Activated CD4-positive, alpha-beta T cell treated with anti-CD3 and anti-CD28 coated beads, Interleukin-2, amount 50 U/mL, for 24 hours (primary cell): ENCODE data around the gene ADIRF.

Experiments
- DNase-seq, 2 donors: peaks; one replicate each; pipeline ENCODE4 v3.0.0-alpha.2; 2020; ENCODE audit warnings: low read depth in 1 of 2, low spot score in 1 of 2

Gene ADIRF

DNA sequence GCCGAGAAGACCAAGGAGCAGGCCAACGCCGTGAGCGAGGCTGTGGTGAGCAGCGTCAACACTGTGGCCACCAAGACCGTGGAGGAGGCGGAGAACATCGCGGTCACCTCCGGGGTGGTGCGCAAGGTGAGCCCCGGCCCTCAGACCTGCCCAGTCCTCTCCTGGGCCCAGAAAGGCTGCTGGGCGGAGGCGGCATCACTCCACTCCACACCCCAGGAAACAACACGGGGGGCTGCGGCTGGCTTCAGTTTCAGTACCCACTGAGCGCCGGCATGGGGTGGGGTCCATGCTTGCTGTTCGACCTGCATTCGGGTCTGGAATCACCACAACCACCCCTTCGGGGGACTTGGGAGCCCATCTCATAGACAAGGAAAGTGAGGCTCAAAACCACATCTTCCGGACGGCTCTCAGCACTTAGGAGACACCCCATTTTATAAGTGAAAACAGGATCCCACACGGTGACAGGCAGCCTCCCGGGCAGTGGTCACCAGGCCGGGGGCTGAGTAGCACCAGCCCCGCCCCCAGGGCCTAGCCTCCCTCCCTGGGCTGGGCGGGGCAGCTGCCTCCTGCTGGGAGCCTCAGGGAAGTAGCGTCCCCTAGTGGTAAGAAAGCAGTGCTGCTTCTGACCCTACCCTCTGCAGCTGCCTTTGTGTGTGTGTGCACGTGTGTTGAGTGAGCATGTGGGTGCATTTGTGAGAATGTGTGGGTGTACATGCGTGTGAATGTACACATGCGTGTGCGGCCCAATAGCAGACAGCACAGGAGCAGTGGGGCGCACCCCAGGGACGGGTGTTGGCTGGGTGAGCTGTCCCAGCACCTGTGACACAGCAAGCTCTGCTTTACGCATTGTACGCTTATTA is 8.0 kb upstream of the ADIRF start:
- no peak for DNase-seq

DNA sequence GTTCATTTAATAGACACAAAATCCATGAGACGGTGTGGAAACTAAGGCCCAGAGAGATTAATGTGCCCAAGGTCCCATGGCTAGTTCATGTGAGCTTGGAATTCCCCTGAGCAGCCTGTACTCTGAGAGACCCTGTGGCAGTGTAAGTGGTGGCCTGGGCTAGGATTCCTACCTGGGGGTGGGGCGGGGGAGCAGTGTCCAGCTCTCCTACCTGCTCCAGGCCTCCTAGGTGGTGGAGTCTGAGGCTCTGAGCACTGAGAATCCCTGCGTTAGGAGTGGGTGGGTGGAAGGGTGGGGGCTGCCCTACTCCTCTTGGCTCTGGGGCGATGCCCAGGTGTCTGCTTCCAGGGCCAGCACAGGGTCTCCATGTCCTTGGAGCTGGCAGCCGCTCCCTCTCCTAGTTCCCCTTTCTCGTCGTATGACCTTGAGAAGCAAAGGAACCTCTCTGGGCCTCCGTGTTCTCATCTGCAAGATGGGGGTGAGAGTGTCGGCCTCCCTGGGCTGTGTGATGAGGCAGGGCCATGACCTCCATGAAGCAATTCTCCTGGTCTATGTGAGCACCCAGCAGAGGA is 7.3 kb upstream of the ADIRF start:
- DNase-seq, result no peak

DNA sequence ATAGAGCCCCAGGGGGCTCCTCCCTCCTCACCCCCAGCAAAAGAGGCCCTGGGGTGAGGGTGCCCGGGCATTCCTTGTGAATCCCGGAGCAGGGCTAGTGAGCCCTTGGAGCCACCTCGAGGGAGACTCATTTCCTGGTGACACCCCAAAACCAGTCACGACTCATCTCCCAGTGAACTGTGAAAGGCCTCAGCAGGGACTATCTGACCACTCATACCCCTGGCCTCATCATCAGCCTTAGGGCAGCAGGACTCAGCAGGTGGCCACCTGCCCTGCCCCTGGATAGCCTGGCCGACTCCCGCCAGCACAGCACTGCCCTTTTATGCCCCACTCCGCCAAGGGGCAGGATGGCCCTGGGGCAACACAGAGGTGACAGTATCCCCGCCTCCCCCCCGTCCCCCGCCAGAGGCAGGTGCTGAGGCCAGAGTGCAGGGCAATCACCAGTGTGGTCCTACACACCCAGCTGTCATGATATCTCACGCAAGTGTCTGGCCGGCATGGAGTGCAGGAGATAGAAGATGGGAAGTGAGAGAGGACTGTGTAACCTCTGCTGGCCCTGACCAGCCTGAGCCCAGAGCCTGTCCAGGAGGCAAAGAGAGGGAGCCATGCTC is 6.7 kb upstream of the ADIRF start:
- no peak for DNase-seq

DNA sequence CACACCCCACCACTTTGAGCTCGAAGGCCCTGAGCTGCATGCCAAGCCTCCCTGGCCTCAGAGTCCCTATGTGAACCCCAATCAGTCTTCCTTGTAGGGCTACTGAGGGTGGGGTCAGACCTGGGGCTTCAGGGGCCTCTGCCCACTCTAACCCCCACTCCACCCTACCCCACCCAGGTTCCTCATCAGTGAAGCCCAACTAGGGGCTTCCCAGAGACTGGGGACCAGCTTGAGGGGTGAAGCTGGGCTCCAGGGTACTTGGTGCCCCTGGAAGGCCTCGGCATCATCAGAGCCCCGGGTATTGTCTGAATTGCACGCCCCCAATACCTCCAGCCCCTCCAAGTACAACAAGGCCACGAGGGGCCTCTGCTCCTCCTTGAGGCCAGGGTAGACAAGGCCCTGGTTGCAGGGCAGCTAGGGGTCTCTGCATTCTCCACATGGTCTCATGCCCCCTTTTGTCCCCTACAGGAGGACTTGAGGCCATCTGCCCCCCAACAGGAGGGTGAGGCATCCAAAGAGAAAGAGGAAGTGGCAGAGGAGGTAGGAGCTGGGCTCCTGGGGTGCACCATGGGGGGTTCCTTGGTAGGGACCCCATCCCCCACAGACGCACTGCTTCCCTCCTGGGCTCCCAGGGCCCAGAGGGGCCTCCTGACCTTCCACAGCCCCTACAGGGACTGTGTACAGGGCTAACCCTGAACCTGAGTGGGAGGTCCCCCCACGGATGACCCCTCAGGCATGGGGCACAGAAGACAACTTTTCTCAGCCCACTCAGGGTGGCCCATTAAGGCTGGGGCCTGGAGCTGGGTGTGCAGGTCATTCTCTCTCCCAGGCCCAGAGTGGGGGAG is 5.9 kb upstream of the ADIRF start:
- DNase-seq, result no peak

DNA sequence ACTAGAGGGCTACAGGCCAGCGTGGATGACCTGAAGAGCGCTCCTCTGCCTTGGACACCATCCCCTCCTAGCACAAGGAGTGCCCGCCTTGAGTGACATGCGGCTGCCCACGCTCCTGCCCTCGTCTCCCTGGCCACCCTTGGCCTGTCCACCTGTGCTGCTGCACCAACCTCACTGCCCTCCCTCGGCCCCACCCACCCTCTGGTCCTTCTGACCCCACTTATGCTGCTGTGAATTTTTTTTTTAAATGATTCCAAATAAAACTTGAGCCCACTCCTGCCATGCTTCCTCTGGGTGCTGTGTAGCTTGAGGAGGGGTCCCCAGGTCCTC is 5.3 kb upstream of the ADIRF start:
- DNase-seq, result no peak

DNA sequence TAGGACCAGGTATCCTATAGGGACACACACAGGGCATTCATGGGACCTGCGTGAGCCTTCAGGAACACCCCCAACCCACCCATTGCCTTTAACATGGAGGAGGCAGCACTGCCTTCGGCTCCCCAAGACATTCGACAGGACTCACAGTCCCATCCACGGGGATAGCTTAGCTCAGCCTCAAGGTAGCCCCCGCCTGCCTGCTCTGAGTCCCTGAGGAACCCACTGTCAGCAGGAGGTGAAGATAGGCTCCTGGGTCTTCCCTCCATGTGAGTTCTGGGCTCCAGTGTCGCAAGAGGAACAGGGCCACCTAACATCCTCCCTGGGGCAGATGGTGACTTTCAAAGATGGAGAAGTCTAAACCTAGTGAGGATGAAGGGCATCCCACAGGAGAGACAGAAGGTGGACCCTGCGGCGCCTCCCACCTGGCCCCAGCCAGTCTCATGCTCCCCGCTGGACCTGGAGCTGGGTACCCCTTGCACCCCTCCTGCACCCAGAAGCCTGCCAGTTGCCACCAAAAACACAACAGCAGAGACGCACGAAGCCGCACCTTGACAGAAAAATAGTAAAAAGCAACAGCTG is 4.9 kb upstream of the ADIRF start:
- no peak for DNase-seq

DNA sequence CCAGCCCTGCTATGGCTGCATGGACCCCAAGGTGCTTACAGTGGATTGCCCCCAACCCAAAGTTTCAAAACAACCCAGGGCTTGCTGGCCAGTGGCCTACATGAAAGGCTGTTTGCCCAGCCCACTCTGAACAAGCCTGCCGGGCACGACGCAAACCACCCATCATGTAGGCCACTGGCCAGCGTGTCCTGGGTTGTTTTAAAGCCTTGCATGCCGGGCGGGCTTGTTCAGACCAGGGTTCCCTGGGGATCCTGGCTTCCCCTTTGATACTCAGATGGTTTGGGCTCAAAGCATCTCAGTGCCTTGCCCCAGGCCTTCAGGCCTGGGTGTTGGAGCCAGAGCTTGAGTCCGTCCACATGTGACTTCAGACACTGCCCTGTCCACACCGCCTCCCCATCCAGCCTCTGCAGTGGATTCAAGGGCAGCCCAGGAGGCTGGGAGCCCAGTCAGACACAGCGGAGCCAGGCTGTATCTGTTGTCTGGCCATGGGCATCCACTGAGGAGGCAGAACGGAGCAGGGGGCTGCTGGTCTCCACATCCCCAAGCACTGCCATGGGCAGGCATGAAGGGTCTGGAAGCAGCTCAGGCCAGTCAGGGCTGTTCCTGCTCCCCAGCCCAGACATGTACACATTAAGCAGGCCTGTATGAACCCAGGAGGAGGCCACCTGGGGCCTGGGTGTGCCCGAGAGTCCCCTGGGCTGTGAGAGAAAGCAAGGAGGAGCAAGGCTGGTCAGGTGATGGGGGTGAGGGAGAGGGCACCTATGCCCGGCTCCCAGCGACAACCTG is 4.0 kb upstream of the ADIRF start:
- DNase-seq, result no peak

DNA sequence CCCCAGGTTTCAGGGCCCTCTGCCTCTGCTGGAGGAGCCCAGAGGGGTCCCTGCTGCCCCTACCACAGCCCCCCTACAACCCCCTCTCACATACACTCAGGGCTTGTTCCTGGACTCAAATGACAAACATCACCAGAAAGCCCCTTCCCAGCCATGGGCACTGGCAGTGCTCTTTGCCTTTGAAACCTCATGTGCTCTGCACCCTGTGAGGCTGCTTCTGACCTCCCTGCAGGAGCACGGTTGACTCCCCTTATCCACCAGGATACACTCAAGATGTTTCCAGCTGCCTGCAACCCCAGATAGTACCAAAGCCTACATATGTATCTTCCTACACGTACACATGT is 3.5 kb upstream of the ADIRF start:
- DNase-seq, result no peak

DNA sequence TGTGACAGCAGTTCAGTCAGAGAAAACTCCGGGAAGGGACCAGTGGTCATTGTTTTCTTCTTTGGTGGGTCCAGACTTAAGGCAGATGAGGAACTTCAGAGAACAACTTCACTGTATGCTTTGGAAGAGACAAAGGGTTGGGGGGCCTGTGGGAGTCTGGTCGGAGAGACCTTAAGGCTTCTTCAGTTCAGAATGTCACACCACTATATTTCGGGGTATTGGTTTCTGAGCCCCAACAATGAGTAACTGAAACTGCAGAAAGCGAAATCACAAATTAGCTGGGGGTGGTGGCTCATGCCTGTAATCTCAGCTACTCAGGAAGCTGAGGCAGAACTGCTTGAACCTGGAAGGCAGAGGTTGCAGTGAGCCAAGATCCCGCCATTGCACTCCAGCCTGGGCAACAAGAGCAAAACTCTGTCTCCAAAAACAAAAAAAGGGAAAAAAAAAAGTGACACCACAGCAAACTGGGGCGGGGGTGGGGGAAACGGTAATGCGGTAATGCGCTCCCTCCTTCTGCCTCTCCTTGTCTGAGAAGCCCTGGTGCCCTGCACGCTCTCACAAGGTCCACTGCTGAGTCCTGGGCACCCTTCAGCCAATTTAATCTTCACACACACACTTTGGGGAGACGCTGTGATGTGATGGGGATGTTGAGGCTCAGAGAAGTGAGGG is 2.2 kb upstream of the ADIRF start:
- DNase-seq, result no peak

DNA sequence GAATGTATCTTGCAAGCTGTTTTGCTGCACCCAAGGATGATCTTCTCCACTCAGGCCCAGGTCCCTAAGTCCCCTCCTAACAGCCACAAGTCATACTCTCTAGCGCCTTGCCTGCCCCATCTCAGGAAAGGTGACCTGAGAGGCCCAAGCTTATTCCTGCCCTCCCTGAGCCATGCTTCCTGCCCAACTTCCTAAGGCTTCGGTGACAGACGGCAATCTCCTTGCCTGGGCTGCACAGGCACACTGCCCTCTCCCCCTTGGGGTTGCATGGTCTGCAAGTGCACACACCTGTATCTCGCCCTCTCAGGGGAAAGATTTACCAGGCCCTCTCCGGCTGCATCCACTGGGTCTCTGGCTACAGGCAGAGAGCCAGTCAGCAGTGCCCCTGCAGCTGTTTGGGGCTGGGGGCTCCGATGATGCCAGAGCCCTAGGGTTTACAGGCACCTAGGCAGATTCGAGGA is 771 bp upstream of the ADIRF start:
- no peak for DNase-seq

DNA sequence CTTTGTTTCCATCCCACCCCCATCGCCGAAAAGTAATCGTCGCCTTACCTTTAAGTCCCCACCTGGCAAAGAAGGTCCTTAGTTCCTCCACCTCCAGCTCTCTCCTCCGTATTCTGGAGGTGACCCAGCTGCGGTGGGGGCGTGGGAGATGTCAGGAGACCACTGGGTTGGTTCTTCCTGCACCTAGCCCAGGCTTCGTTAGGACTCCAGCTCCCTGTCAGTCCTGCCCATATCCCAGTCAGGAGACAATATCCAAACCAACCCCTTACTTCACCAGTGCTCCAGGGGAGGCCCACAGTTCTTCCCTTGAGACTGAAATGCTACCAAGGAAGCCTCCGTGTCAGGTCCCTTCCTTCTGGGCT is 693 bp downstream of the ADIRF start:
- no peak for DNase-seq

DNA sequence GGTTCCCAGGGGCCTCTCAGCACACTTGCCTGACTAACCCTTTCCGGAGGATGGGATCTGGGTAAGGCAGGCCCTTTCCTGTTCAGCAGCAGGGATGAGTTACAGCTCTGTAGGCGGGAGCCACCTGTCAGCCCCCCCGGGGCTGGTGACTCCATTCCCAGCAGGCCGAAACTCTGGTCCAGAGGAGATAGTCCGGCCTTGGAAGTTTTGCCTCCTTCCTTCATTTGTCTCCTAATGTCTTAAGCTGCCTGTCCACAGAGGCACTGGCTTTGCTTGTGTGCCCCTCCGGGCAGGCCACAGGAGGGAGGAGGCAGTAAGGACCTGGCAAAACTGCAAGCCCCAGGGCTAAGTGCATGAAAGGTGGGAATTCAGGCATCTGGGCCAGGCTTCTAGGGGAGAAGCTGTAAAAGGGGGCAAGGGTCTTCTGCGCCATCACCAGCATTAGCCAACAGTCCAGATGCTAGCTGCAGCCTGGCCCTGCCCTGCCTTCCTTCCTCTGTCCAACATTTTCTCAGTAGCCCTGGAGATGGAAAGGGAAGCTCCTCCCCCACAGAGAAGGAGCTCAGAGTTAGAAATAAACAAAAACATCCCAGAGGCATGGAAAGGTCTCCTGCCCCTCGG is 1.2 kb downstream of the ADIRF start:
- no peak for DNase-seq

DNA sequence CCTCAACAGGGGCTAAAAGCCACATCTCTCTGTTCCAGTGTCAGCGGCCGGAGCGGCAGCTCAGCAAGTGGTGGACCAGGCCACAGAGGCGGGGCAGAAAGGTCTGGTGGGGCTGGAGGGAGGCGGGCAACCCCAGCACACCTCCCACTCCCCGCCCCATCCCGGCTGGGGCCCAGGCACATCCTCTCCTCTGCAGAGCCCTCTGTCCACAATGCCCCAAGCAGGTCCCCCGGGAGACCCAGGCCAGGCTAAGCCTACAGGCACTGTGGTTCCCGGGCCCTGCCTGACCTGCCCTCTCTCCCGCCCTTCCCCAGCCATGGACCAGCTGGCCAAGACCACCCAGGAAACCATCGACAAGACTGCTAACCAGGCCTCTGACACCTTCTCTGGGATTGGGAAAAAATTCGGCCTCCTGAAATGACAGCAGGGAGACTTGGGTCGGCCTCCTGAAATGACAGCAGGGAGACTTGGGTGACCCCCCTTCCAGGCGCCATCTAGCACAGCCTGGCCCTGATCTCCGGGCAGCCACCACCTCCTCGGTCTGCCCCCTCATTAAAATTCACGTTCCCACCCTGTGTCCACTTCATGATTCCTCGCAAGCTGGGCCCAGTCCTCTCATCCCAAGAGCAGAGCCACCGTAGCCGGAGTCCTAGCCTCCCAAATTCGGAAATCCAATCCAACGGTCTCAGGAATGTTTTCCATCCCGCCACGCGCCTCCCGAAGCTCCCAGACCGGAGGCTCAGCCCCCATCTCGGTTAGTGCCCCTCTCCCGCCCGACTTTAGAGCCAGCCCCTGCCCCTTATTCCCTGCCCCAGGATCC is 2.1 kb downstream of the ADIRF start:
- no peak for DNase-seq

DNA sequence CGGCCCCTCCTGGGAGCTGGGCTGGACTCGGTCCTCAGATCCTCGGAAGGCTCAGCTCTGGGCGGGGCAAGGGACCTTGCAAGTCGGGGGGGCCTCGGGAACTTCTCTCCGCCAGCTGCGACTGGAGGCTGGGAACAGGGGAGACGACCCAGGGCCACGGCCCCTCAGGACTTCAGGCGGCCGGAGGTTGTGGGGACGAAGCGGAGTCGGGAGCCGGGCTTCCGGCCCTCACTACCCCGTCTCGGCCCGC is 2.6 kb downstream of the ADIRF start:
- DNase-seq, result no peak

DNA sequence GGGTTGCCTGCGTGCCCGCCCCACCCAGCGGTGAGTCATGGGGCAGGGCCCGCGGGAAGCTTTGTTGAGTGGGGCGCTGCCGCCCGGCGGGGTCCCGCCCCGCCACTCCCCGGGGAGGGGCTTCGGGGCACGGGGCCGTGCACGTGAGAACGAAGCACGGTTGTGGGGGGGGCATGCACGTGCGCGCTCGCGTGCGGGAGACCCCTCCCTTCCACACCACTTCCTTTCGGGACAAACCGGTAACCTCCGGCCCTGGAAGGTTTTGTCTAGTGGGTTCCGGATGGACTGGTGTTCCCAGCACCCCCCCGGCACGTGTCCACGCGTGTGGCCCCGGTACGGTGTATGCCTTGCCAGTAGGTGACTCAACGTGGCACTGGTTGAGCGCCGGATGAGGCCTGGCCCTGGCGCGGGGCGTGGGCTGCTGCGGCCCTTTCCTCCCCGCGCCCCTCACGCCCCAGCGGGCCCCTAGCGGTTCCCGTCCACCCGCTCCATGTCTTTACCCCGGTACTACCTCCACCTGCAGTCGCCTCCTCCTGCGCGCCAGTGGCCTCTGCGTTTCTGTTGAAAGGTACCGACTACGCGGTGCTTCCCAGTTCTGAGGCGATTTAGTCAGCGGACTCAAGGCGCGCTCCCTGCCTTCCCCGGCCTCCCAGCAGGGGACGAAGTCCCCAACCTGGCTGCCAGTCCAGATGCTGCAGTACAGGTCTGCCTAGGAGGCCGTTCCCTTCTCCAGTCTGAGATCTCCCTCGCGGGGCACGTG is 3.1 kb downstream of the ADIRF start:
- DNase-seq, result peak; percentile 74 to 77

DNA sequence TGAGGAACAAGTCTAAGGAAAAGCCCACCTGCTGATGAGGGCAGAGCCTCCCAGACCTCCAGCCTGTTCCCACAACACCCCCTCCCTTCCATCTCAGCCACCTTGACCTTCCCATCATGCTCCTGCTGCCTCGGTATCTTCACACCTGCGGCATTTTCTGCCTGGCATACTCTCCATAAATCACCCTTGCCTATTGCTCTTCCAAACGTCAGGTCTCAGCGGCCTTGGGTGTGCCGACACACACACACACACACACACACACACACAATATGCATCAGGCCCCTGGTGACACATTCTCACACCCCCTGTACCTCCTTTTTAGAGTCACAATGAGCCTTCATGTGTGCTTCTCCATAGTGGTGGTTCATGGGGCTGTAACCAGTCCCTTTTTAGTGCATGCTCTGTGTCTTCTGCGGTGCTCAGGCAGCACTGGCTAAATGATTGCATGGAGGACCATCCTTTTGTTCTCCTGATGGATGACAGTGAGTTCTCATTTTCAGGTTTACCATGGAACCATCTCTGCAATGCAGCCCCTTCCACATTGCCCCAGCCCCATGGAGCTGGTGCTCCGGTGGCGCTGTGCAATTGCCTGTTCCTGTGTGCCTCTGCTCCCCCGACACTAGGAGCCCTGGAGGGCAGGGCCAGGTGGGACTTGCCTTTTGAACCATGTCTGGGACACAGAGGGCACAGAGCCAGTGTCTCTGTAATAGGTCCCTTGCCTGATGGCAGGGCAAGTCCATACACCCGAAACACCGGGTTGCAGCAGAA is 4.5 kb downstream of the ADIRF start:
- no peak for DNase-seq

DNA sequence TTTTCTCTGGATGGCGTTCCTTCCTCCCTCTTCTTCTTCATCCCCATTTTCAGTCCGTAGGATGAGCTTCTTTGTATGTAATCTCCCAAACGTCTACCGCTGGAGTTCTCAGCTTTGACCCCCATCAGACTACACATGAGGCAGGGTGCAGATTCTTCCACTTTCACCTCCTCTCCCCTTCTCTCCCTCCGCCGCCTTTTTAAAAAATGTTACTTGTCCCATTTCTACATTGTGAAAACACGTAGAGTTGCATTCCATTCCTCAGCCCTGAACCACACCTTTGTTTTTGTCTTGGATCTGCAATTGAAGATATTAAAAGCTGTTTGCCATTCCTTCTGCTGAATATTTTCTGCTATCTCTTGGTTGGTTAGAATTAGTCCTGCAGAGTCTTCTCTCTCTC is 6.2 kb downstream of the ADIRF start:
- no peak for DNase-seq
